Activated naive CD8-positive, alpha-beta T cell treated with anti-CD3 and anti-CD28 coated beads, Interleukin-2, amount 50 U/mL, for 24 hours (primary cell): ENCODE results near the gene RBPJ.

ENCODE experiments used
- ATAC-seq: fragments of 150-1000 bp; cut with Tn5 transposase; one replicate; pipeline ENCODE4 v1.10.0; 2021
- DNase-seq: peaks from one replicate; pipeline ENCODE4 v3.0.0; 2021
- H3K27ac Mint-ChIP-seq: one replicate; pipeline ENCODE4 v1.8.0; 2021; ENCODE audit warnings: mild to moderate bottlenecking, mixed read lengths
- H3K27me3 Mint-ChIP-seq: one replicate; pipeline ENCODE4 v1.8.0; 2021; ENCODE audit warnings: mixed read lengths
- H3K36me3 Mint-ChIP-seq: one replicate; pipeline ENCODE4 v1.8.0; 2021; ENCODE audit warnings: low read depth, mixed read lengths
- H3K4me1 Mint-ChIP-seq: one replicate; pipeline ENCODE4 v1.8.0; 2021; ENCODE audit warnings: mixed read lengths
- H3K4me3 Mint-ChIP-seq: one replicate; pipeline ENCODE4 v1.8.0; 2021; ENCODE audit warnings: mild to moderate bottlenecking, moderate library complexity, mixed read lengths
- H3K9me3 Mint-ChIP-seq: one replicate; pipeline ENCODE4 v1.8.0; 2021; ENCODE audit warnings: mixed read lengths

Gene RBPJ

DNA sequence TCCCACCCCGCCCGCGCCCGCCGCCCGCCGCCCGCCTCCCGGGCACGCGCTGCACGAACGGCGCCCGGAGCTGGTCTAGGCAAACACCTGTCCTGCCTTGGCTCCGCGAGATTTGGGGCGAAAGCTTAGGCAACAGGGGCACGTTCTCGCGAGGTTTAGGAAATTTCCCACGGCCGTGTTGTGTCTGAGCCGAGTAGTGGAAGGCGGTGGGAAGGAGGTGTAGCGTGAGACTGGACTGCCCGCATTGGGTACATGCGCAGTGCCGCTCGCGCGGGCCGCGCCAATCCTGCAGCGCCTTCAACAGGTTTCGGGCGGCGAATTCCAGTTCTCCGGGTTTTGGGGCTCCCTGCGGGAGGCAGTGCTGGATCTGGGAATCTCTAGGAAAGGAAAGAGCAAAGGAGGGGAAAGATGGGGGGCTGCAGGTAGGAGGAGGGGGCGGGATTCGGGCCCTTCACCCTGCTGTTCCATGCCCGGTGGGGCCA lies 1.3 kb upstream of the RBPJ start:
- H3K36me3 Mint-ChIP-seq: peaks cover 36% of the 10 kb centered on the region
- peak; percentile 79 for ATAC-seq
- peak overlapping the region; percentile 98 for H3K27ac Mint-ChIP-seq
- peaks cover 40% of the 10 kb centered on the region for H3K4me1 Mint-ChIP-seq
- peak overlapping the region; percentile 91 for H3K4me3 Mint-ChIP-seq
- DNase-seq: peak; percentile 97
- H3K9me3 Mint-ChIP-seq: peaks cover 21% of the 10 kb centered on the region
- H3K27me3 Mint-ChIP-seq: no peaks in the 10 kb centered on the region

DNA sequence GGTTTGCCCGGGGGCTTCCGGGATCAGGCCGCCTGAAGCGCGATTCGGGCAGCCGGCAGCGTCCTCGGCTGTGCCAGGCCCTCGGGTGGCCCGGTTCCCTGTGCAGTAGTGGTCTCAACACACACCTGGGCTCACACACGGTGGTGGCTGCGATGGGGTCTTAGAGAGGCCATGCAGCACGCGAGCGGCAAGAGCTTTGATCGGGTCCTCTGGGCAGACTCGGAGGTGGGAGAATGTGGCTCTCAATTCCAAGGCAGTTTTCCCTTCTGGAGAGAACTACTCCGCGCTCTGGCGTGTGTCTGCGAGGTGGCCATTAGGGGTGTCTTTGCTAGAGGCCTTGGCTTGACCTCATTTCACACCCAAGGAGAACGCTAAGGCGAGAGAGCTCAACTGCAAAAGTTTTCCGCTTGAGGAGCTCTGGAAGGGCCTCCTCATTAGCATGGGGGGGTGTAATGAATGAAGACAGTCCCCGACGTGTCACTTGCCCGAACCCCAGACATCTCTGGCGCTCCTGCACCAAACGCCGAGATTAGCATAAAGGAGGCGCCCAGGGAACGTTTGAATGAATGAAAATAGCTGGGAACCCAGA lies 771 bp upstream of the RBPJ start:
- peaks cover 36% of the 10 kb centered on the region for H3K36me3 Mint-ChIP-seq
- H3K27me3 Mint-ChIP-seq: no peaks in the 10 kb centered on the region
- peak; percentile 17 for ATAC-seq
- peak overlapping the region; percentile 98 for H3K27ac Mint-ChIP-seq
- H3K4me1 Mint-ChIP-seq: peaks cover 46% of the 10 kb centered on the region
- no peak for DNase-seq
- H3K9me3 Mint-ChIP-seq: peaks cover 21% of the 10 kb centered on the region
- H3K4me3 Mint-ChIP-seq: peak overlapping the region; percentile 91

GRCh38 chr4:26321373-26322221 lies 783 bp downstream of the RBPJ start:
- ATAC-seq: no peak
- H3K4me1 Mint-ChIP-seq: peaks cover 54% of the 10 kb centered on the region
- H3K9me3 Mint-ChIP-seq: peaks cover 12% of the 10 kb centered on the region
- peaks cover 29% of the 10 kb centered on the region for H3K36me3 Mint-ChIP-seq
- H3K27me3 Mint-ChIP-seq: no peaks in the 10 kb centered on the region
- peak overlapping the region; percentile 99 for H3K4me3 Mint-ChIP-seq
- peak; percentile 39 for DNase-seq
- peak overlapping the region; percentile 96 for H3K27ac Mint-ChIP-seq

DNA sequence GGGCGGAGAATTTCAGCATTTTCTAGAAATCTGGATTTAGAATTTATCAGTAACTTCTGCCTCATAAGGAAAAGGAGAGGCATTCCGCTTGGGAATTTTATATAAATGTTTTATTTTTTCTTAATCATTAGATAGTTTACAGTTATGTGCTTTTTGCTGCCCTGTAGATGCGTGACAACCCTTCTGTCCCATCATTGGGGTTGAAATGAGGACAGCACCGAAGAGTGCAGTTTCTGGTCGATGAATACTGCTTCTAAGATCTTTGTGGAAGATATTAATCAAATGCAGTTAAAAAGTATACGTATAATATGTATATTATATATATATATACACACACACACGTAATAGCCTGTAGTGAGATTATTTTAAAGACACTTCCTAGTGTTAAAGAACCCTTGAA lies 1.5 kb downstream of the RBPJ start:
- peak overlapping the region; percentile 99 for H3K4me3 Mint-ChIP-seq
- H3K27ac Mint-ChIP-seq: peak overlapping the region; percentile 96
- H3K4me1 Mint-ChIP-seq: peaks cover 56% of the 10 kb centered on the region
- H3K9me3 Mint-ChIP-seq: peaks cover 7% of the 10 kb centered on the region
- H3K27me3 Mint-ChIP-seq: no peaks in the 10 kb centered on the region
- ATAC-seq (no peak), DNase-seq (no peak)
- H3K36me3 Mint-ChIP-seq: peaks cover 24% of the 10 kb centered on the region

- peak overlapping the region; percentile 29 for H3K27ac Mint-ChIP-seq
- H3K9me3 Mint-ChIP-seq: no peaks in the 10 kb centered on the region
- peaks cover 52% of the 10 kb centered on the region for H3K4me1 Mint-ChIP-seq
- H3K4me3 Mint-ChIP-seq: peak overlapping the region; percentile 99
- DNase-seq: no peak
- H3K36me3 Mint-ChIP-seq: peaks cover 18% of the 10 kb centered on the region
- no peaks in the 10 kb centered on the region for H3K27me3 Mint-ChIP-seq
- no peak for ATAC-seq
Observed at GRCh38 chr4:26323821-26324220, 3.0 kb downstream of the RBPJ start.

DNA sequence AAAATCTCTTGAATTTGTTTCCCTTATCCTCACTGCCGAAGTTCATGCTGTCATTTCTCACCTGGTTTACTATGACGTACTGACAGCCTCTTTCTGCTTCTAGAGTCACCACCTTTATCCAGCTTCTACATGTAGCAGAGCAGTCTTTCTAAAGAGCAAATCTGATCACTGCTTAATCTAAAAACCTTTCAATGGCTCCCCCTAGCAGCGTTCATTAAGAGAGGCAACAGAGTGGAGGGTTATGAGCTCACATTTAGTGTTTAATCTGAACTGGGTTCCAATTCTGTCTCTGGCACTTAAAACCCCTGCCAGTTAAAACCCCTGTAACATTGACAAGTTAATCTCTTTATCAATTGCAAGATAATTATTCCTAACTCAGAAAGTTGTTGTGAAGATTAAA lies 4.4 kb downstream of the RBPJ start:
- DNase-seq (no peak), ATAC-seq (peak; percentile 55)
- peak overlapping the region; percentile 4 for H3K27ac Mint-ChIP-seq
- no peaks in the 10 kb centered on the region for H3K9me3 Mint-ChIP-seq
- peaks cover 56% of the 10 kb centered on the region for H3K4me1 Mint-ChIP-seq
- no peaks in the 10 kb centered on the region for H3K27me3 Mint-ChIP-seq
- H3K4me3 Mint-ChIP-seq: peak overlapping the region; percentile 65
- H3K36me3 Mint-ChIP-seq: peaks cover 16% of the 10 kb centered on the region

DNA sequence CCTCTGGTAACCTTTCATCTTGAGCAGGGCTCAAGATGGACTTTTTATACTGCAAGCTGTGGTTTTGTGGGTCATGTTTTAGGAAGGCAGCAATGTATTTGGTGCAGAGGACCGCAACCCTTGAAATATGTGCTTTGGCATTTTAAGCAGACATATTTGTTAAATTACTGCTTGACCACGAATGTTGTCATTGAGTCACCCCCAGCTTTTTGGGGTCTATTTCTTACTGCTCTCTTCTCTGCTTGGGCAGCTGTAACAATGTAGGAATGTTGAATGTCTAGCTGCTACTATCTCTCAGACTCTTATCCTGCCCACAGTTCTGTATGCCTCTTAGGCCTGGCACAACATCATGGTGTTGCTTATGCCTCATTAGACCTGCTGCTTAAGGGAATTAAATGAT lies 6.0 kb downstream of the RBPJ start:
- no peaks in the 10 kb centered on the region for H3K27me3 Mint-ChIP-seq
- H3K36me3 Mint-ChIP-seq: peaks cover 11% of the 10 kb centered on the region
- no peak overlapping the region for H3K27ac Mint-ChIP-seq
- peaks cover 65% of the 10 kb centered on the region for H3K4me1 Mint-ChIP-seq
- no peaks in the 10 kb centered on the region for H3K9me3 Mint-ChIP-seq
- ATAC-seq (no peak), DNase-seq (no peak)
- peak overlapping the region; percentile 18 for H3K4me3 Mint-ChIP-seq

DNA sequence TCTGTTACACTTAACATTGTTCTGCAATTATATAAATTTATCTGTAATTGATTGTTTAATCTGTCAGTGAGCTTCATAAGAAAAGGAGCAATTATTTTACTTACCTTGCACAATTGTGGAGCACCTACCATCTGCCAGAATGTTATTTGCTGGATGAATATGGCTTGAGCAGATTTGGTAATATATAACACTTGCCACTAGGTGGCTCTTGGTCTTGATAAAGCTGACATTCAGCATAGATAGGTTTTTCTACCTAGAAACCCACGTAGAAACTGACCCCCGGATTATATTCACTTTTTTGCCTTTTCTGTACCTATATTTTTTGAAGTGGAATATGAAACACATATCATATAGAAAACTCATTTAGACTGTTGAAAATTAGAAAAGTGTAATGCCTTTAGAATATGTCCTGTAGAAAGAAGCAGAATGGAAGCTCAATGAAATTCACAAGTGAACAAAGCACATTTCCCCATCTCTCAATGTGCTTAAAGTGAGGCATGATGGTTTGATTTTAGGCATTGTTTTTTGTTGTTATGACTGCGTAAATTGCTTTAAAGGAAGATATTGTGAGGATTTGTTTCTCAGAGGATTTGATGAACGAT lies 9.5 kb downstream of the RBPJ start:
- H3K4me1 Mint-ChIP-seq: peaks cover 52% of the 10 kb centered on the region
- no peaks in the 10 kb centered on the region for H3K27me3 Mint-ChIP-seq
- H3K36me3 Mint-ChIP-seq: peaks cover 6% of the 10 kb centered on the region
- DNase-seq (no peak), ATAC-seq (peak; percentile 76)
- no peak overlapping the region for H3K27ac Mint-ChIP-seq
- H3K9me3 Mint-ChIP-seq: no peaks in the 10 kb centered on the region
- H3K4me3 Mint-ChIP-seq: no peak overlapping the region

GRCh38 chr4:26330946-26331345 lies 10.1 kb downstream of the RBPJ start:
- Mint-ChIP-seq H3K9me3 (no peaks in the 10 kb centered on the region), H3K27me3 (no peaks in the 10 kb centered on the region), H3K4me1 (peaks cover 50% of the 10 kb centered on the region), H3K36me3 (peaks cover 6% of the 10 kb centered on the region), H3K4me3 (no peak overlapping the region), H3K27ac (no peak overlapping the region)
- ATAC-seq (no peak), DNase-seq (no peak)

GRCh38 chr4:26331380-26331950 lies 10.7 kb downstream of the RBPJ start:
- no peak overlapping the region for H3K4me3 Mint-ChIP-seq
- peaks cover 53% of the 10 kb centered on the region for H3K4me1 Mint-ChIP-seq
- H3K27me3 Mint-ChIP-seq: no peaks in the 10 kb centered on the region
- no peak overlapping the region for H3K27ac Mint-ChIP-seq
- H3K36me3 Mint-ChIP-seq: peaks cover 6% of the 10 kb centered on the region
- no peak for ATAC-seq
- DNase-seq: no peak
- H3K9me3 Mint-ChIP-seq: no peaks in the 10 kb centered on the region

DNA sequence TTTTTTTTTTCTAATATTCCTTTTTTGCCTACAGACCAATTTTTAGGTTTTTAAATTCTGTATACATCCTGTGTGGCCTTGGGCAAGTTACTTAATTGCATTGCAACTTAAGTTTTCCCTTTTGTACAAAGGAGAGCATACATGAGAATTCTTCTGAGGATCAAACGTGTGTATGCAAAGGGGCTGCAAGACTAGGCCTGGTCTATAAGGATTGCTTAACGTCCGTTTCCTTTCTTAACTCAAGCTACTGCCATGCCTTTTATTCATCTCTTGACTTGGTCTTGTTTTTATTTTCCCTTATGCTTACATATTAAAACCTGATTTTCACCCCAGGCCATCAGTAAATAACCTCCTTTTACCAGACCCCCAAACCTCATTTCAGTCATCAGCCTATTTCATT lies 13.6 kb downstream of the RBPJ start:
- H3K27me3 Mint-ChIP-seq: no peaks in the 10 kb centered on the region
- H3K27ac Mint-ChIP-seq: no peak overlapping the region
- DNase-seq (no peak), ATAC-seq (no peak)
- H3K9me3 Mint-ChIP-seq: no peaks in the 10 kb centered on the region
- H3K36me3 Mint-ChIP-seq: peaks cover 9% of the 10 kb centered on the region
- no peak overlapping the region for H3K4me3 Mint-ChIP-seq
- peaks cover 42% of the 10 kb centered on the region for H3K4me1 Mint-ChIP-seq

DNA sequence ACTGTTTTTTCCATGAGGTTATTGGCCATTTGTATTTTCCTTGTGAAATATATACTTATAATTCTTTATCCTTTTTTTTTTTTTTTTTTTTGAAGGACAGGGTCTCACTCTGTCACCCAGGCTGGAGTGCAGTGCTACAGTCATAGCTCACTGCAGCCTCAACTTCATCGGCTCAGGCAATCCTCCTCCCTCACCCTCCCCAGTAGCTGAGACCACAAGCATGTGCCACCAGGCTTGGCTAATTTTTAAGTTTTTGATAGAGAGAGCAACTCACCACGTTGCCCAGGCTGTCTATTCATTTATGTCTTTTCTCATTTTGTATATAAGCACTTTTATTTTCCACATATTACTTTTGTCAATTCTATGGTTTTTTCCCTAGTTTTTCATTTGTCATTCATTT lies 16.8 kb downstream of the RBPJ start:
- Mint-ChIP-seq H3K27ac (no peak overlapping the region), H3K4me1 (peaks cover 53% of the 10 kb centered on the region), H3K4me3 (no peak overlapping the region), H3K36me3 (peaks cover 13% of the 10 kb centered on the region), H3K9me3 (no peaks in the 10 kb centered on the region), H3K27me3 (no peaks in the 10 kb centered on the region)
- no peak for DNase-seq
- ATAC-seq: no peak

DNA sequence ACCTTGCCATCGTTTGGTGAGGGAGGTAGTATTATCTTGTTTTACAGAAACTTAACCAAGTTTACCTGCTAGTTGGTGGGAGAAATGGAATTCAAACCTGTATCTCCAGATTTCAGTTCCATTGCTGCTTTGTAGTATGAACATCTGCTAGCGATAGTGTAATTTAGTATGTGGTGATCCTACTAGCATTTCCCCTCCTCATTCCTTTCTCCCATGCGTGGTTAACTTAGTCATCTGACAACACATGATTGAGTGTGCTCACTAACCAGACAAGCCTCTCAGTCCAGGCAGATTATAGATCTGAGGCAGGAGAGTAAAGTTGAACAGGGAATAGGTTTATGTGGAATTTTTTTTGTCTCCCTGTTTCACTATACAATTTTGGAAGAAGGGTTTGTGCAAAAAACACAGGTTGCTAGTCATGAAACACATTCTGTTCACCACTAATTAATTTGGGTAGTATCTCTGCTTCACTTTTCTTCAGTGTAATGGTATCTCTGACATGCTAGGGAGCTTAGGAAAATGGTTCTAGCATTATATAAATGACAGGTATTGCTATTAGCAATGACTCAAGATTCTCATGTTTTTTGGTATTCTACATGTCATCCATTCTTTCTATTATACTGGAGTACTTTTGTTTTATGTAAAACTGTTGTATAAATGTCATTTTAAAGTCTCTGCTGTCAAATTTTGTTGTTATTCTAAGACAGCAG lies 21.7 kb downstream of the RBPJ start:
- H3K27ac Mint-ChIP-seq: no peak overlapping the region
- peaks cover 63% of the 10 kb centered on the region for H3K4me1 Mint-ChIP-seq
- ATAC-seq: peak; percentile 84
- H3K4me3 Mint-ChIP-seq: no peak overlapping the region
- no peaks in the 10 kb centered on the region for H3K9me3 Mint-ChIP-seq
- DNase-seq: no peak
- no peaks in the 10 kb centered on the region for H3K27me3 Mint-ChIP-seq
- peaks cover 17% of the 10 kb centered on the region for H3K36me3 Mint-ChIP-seq

GRCh38 chr4:26343038-26343398 lies 22.2 kb downstream of the RBPJ start:
- no peaks in the 10 kb centered on the region for H3K9me3 Mint-ChIP-seq
- no peak overlapping the region for H3K4me3 Mint-ChIP-seq
- H3K27me3 Mint-ChIP-seq: no peaks in the 10 kb centered on the region
- peaks cover 61% of the 10 kb centered on the region for H3K4me1 Mint-ChIP-seq
- no peak for ATAC-seq
- H3K36me3 Mint-ChIP-seq: peaks cover 17% of the 10 kb centered on the region
- H3K27ac Mint-ChIP-seq: no peak overlapping the region
- no peak for DNase-seq
